GM06990 (cell line): ENCODE measurements around the gene SYK.

Experiments
- DNase-seq: peaks from one replicate; pipeline ENCODE4 v3.0.0-alpha.2; 2011; ENCODE audit not compliant: insufficient read length; ENCODE audit errors: extremely low read depth
- H3K27me3 ChIP-seq: replicated peaks from 2 replicates; pipeline ENCODE4 v1.6.0; 2011; ENCODE audit warnings: low read length; ENCODE audit not compliant: control insufficient read depth, insufficient read depth
- H3K36me3 ChIP-seq: 2 replicates; pipeline ENCODE4 v1.5.1; 2011; ENCODE audit warnings: low read length; ENCODE audit not compliant: control insufficient read depth, insufficient read depth
- H3K4me3 ChIP-seq: replicated peaks from 2 replicates; pipeline ENCODE4 v1.5.1; 2011; ENCODE audit warnings: low read depth, mild to moderate bottlenecking, control low read depth, low read length
- TF ChIP-seq, protein P1 (sequence below): IDR thresholded peaks from 2 replicates; pipeline ENCODE4 v1.5.1; 2011; ENCODE audit warnings: low read length, control low read depth, mild to moderate bottlenecking, inconsistent platforms; ENCODE audit not compliant: insufficient read depth, poor library complexity, severe bottlenecking

Gene SYK

DNA sequence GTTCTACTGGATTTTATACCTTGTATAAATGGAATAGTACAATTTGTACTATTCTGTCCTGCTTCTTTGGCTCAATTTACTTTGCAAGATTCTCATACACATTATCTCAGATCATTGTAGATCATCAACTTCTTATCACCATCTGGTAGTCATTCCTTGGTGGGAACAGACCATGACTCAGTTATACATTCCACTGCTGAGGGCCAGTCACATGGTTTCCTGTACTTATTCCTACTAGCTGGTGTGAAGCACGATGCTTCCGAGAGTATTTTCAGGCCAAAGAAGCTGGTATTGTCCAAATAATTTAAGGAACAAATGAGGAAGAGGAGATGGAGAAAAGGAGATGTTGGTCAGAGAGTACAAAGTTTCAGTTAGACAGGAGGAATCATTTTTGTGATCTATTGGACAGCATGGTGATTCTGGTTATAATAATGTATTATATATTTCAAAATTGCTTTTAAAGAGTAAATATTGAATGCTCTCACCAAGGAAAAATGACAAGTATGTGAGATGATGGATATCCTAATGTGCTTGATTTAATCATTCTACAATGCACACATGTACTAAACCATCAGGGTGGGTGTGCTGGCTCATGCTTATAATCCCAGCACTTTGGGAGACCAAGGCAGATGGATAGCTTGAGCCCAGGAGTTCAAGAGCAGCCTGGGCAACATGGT lies 124.1 kb downstream of the SYK start:
- Histone ChIP-seq H3K4me3 (no peak overlapping the region), H3K27me3 (no peaks in the 10 kb centered on the region), H3K36me3 (no peaks in the 10 kb centered on the region)
- DNase-seq, result no peak
- TF ChIP-seq, protein P1, sequence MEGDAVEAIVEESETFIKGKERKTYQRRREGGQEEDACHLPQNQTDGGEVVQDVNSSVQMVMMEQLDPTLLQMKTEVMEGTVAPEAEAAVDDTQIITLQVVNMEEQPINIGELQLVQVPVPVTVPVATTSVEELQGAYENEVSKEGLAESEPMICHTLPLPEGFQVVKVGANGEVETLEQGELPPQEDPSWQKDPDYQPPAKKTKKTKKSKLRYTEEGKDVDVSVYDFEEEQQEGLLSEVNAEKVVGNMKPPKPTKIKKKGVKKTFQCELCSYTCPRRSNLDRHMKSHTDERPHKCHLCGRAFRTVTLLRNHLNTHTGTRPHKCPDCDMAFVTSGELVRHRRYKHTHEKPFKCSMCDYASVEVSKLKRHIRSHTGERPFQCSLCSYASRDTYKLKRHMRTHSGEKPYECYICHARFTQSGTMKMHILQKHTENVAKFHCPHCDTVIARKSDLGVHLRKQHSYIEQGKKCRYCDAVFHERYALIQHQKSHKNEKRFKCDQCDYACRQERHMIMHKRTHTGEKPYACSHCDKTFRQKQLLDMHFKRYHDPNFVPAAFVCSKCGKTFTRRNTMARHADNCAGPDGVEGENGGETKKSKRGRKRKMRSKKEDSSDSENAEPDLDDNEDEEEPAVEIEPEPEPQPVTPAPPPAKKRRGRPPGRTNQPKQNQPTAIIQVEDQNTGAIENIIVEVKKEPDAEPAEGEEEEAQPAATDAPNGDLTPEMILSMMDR, result no peak

DNA sequence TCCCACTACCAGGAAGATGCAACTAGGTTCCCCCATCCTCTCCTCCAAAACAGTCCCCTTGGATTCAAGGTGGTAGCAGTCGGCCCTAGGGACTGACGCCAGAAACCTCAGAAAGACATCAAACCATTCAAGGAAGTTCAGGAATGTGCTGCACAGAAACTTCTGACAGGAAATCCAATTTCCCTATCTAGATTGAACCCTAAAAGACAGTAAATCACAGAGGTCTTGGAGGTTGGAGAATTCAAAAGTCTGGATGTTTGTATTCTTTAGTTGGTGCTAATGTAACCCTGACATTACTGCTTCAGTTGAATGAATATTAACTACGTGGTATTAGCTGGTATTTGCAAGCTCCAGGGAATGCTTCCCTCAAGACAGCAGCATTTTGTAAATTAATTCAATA lies 125.3 kb downstream of the SYK start:
- TF ChIP-seq, protein P1, result no peak
- no peaks in the 10 kb centered on the region for H3K27me3 ChIP-seq
- H3K4me3 ChIP-seq, result no peak overlapping the region
- H3K36me3 ChIP-seq, result no peaks in the 10 kb centered on the region
- no peak for DNase-seq

- Histone ChIP-seq H3K36me3 (no peaks in the 10 kb centered on the region), H3K4me3 (no peak overlapping the region), H3K27me3 (no peaks in the 10 kb centered on the region)
- TF ChIP-seq, protein P1, result no peak
- DNase-seq, result no peak
These were observed 125.9 kb downstream of the SYK start for GRCh38 chr9:90927496-90927895.

- no peaks in the 10 kb centered on the region for H3K27me3 ChIP-seq
- TF ChIP-seq, protein P1, result no peak
- no peak overlapping the region for H3K4me3 ChIP-seq
- H3K36me3 ChIP-seq, result no peaks in the 10 kb centered on the region
- no peak for DNase-seq
These were observed 128.0 kb downstream of the SYK start for GRCh38 chr9:90929626-90930025.

DNA sequence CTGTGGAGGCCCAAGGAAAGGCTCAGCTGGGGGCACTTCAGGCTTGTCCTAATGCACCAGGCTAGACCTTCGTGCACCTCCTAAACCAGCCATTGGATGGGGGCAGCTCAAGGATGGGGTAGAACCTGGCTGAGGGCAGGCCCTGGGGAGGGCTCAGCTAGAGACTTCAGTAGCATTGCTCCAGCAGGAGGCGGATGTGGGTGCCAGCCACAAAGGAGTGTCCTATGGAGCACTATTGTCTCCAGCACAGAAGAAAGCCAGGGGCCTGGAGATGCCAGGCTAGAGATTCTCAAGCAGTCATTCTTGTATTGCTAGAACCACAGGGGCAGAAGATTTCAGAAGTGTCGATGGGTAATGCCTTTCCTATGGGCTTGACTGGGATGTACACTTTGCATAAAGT lies 131.8 kb downstream of the SYK start:
- no peaks in the 10 kb centered on the region; the same call in 1 of the 2 replicates for H3K27me3 ChIP-seq
- TF ChIP-seq, protein P1, result no peak
- H3K4me3 ChIP-seq, result no peak overlapping the region
- no peak for DNase-seq
- H3K36me3 ChIP-seq, result no peaks in the 10 kb centered on the region

DNA sequence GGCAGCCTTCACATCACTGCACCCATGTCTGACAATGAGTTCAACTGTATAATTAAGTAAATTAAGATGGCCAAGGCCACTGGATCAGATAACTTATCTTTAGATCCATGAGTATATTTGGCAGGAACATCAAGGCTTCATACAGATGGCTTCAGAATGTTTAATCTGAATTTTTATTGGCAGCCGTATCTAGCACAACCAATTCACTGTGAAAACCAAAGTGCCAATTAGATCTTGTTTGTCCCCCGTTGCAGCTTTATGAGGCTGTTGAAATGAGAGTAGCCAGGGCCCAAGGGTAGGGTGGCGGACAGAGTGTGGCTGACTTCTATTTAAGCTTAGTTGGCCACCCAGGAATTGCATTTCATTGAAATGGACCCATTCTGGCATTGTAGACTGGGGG lies 137.7 kb downstream of the SYK start:
- TF ChIP-seq, protein P1, result no peak
- Histone ChIP-seq H3K27me3 (no peaks in the 10 kb centered on the region; the same call in 1 of the 2 replicates), H3K36me3 (no peaks in the 10 kb centered on the region), H3K4me3 (no peak overlapping the region)
- no peak for DNase-seq
